SK-N-SH treated with all-trans-retinoic acid at 6 μM for 48 hours (cell line): ENCODE results near the gene MRPL52.
"Not testable (repeated sequence)": the region's sequence is repeated elsewhere in the genome, so short reads cannot be mapped to it uniquely, and the experiment has no call there.

Experiments
- ATAC-seq: fragments of 200-7000 bp; cut with Tn5 transposase; 3 replicates; pipeline ENCODE4 v1.9.1; 2020; ENCODE audit warnings: mild to moderate bottlenecking, moderate library complexity
- ARNTL ChIP-seq: fragments of 450-650 bp; formaldehyde crosslinking; IDR thresholded peaks from 2 replicates; pipeline ENCODE4 v1.5.0; 2020; ENCODE audit warnings: low read depth, mild to moderate bottlenecking, moderate library complexity, borderline replicate concordance
- BACH2 ChIP-seq: fragments of 250-450 bp; sonication (Bioruptor Pico); IDR thresholded peaks from 2 replicates; pipeline ENCODE4 v1.9.0; 2021; ENCODE audit warnings: mild to moderate bottlenecking, borderline replicate concordance
- CSDC2 ChIP-seq: fragments of 250-450 bp; sonication (Bioruptor Pico); IDR thresholded peaks from 2 replicates; pipeline ENCODE4 v1.5.0; 2020; ENCODE audit warnings: mild to moderate bottlenecking, moderate library complexity
- GLIS3 ChIP-seq: fragments of 250-450 bp; sonication (Bioruptor Pico); IDR thresholded peaks from 2 replicates; pipeline ENCODE4 v1.5.0; 2020; ENCODE audit warnings: mild to moderate bottlenecking, moderate library complexity
- ISL1 ChIP-seq: fragments of 250-450 bp; sonication (Bioruptor Pico); IDR thresholded peaks from 2 replicates; pipeline ENCODE4 v2.1.2; 2022; ENCODE audit warnings: mild to moderate bottlenecking, moderate library complexity
- OSR1 ChIP-seq: fragments of 250-450 bp; sonication (Bioruptor Pico); IDR thresholded peaks from 2 replicates; pipeline ENCODE4 v1.8.0; 2022; ENCODE audit warnings: moderate library complexity, mild to moderate bottlenecking, inconsistent platforms
- PPARA ChIP-seq: fragments of 250-450 bp; sonication (Bioruptor Pico); IDR thresholded peaks from 2 replicates; pipeline ENCODE4 v1.5.0; 2020; ENCODE audit warnings: mild to moderate bottlenecking, borderline replicate concordance
- RARB ChIP-seq: fragments of 250-450 bp; sonication (Bioruptor Pico); IDR thresholded peaks from 2 replicates; pipeline ENCODE4 v1.8.0; 2021; ENCODE audit warnings: mild to moderate bottlenecking, moderate library complexity
- SNAI2 ChIP-seq: fragments of 250-450 bp; sonication (Bioruptor Pico); IDR thresholded peaks from 2 replicates; pipeline ENCODE4 v1.5.0; 2020; ENCODE audit warnings: mild to moderate bottlenecking, moderate library complexity
- TCF4 ChIP-seq: fragments of 250-450 bp; sonication (Bioruptor Pico); IDR thresholded peaks from 2 replicates; pipeline ENCODE4 v1.8.0; 2021; ENCODE audit warnings: mild to moderate bottlenecking, moderate library complexity, borderline replicate concordance
- TOX ChIP-seq: fragments of 250-450 bp; sonication (Bioruptor Pico); IDR thresholded peaks from 2 replicates; pipeline ENCODE4 v1.8.0; 2021; ENCODE audit warnings: mild to moderate bottlenecking, moderate library complexity, borderline replicate concordance
- ZC3H10 ChIP-seq: fragments of 250-450 bp; sonication (Bioruptor Pico); IDR thresholded peaks from 2 replicates; pipeline ENCODE4 v1.5.1; 2021; ENCODE audit warnings: mild to moderate bottlenecking, moderate library complexity
- ZFP3 ChIP-seq: fragments of 250-450 bp; sonication (Bioruptor Pico); IDR thresholded peaks from 2 replicates; pipeline ENCODE4 v1.5.0; 2020; ENCODE audit warnings: mild to moderate bottlenecking, moderate library complexity
- ZFP30 ChIP-seq: fragments of 450-650 bp; formaldehyde crosslinking; IDR thresholded peaks from 2 replicates; pipeline ENCODE4 v1.5.0; 2022; ENCODE audit warnings: mild to moderate bottlenecking, moderate library complexity
- ZNF565 ChIP-seq: fragments of 450-650 bp; formaldehyde crosslinking; conservative IDR thresholded peaks from 2 replicates; pipeline ENCODE4 v1.5.0; 2020; ENCODE audit warnings: low read depth, mild to moderate bottlenecking, moderate library complexity
- ZNF70 ChIP-seq: fragments of 450-650 bp; formaldehyde crosslinking; IDR thresholded peaks from 2 replicates; pipeline ENCODE4 v1.5.0; 2020; ENCODE audit warnings: mild to moderate bottlenecking, moderate library complexity
- ZNF8 ChIP-seq: fragments of 450-650 bp; formaldehyde crosslinking; IDR thresholded peaks from 2 replicates; pipeline ENCODE4 v1.5.0; 2020; ENCODE audit warnings: mild to moderate bottlenecking, moderate library complexity
- TF ChIP-seq, protein P1 (sequence below): fragments of 250-450 bp; sonication (Bioruptor Pico); IDR thresholded peaks from 2 replicates; pipeline ENCODE4 v1.8.0; 2021; ENCODE audit warnings: low read depth, mild to moderate bottlenecking, moderate library complexity, borderline replicate concordance
- TF ChIP-seq, protein P2 (sequence below): fragments of 250-450 bp; sonication (Bioruptor Pico); IDR thresholded peaks from 2 replicates; pipeline ENCODE4 v1.5.1; 2020; ENCODE audit warnings: low read depth, mild to moderate bottlenecking, moderate library complexity
- TF ChIP-seq, protein P3 (sequence below): fragments of 250-450 bp; sonication (Bioruptor Pico); IDR thresholded peaks from 2 replicates; pipeline ENCODE4 v1.5.1; 2021; ENCODE audit warnings: mild to moderate bottlenecking, moderate library complexity
- TF ChIP-seq, protein P4 (sequence below): fragments of 250-450 bp; sonication (Bioruptor Pico); IDR thresholded peaks from 2 replicates; pipeline ENCODE4 v1.8.0; 2020; ENCODE audit warnings: mild to moderate bottlenecking, moderate library complexity, borderline replicate concordance
- TF ChIP-seq, protein P5 (sequence below): fragments of 250-450 bp; sonication (Bioruptor Pico); IDR thresholded peaks from 2 replicates; pipeline ENCODE4 v1.5.0; 2020; ENCODE audit warnings: mild to moderate bottlenecking, moderate library complexity

Gene MRPL52

DNA sequence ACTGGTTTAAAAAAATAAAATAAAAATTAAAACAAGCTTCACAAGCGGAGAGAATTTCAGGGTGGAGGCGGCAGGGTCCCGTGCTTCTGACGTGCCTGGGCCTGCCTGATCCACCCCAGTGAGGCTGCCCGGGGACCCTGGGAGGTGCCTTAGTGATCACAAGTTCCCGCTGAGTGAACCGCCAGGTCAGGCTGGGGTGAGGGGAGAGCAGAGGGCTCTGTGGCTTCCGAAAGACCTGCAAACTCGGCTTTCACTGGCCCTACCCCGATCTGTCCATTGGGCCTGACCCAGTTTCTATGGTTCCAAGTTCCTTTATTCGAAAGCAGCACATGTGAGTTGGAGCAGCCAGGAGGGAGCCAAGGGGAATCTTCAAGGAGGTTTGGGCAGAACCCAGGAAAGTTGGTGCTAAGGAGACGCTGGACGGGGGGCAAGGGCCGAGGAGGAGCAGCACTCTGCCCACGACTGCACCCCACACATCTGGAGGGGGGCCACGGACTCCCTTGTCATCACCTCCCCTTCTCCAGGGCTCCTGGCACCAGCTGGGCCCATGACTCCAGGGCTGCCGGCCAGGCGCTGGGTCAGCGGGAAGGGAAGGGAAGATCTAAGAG is 19.6 kb downstream of the MRPL52 start (continued):
- no peak for TF ChIP-seq ZNF70
- no peak for TF ChIP-seq RARB (CRISPR knock-in tag)
- TF ChIP-seq, protein P1, sequence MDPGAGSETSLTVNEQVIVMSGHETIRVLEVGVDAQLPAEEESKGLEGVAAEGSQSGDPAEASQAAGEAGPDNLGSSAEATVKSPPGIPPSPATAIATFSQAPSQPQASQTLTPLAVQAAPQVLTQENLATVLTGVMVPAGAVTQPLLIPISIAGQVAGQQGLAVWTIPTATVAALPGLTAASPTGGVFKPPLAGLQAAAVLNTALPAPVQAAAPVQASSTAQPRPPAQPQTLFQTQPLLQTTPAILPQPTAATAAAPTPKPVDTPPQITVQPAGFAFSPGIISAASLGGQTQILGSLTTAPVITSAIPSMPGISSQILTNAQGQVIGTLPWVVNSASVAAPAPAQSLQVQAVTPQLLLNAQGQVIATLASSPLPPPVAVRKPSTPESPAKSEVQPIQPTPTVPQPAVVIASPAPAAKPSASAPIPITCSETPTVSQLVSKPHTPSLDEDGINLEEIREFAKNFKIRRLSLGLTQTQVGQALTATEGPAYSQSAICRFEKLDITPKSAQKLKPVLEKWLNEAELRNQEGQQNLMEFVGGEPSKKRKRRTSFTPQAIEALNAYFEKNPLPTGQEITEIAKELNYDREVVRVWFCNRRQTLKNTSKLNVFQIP = no peak

DNA sequence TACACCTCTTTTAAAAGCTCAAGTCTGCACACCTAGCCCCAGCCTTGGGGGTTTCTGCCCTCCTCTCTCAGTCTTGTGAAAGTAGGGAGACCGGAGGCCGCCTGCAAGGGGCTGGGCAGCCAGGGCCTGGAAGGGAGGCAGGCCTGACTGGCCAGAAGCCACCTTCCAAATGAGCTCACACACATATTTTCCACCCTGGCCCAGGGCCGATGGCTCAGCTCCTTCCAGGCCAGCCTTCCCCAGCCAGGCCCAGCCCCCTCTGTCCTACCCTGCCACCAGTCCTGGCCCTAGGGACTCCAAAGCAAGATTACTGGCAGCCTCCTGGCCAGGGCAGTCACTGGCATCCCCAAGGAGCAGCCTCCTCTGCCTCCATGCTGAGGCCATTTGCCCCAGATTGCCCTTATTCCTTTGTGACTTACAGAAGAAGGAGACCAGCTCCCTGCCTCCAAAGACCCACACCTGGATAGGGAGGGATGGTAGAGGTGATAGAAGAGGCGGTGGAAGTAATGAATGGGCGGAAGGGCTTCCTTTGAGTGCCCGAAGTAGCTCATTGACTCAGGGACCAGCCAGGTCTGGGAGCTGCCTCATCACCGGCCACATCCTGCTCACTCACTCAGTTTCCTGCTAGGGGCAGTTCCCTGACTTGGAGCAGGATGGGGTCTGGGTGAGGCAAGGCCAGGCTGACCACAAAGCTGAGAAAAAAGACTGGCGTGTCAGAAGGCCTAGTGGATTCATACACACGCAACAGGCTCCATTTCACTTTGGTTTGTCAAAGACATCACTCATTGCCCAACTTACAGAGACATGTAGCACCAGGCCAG is 21.5 kb downstream of the MRPL52 start:
- peak; percentile 35 for ATAC-seq
- TF ChIP-seq SNAI2 (CRISPR knock-in tag) = no peak
- no peak for TF ChIP-seq OSR1 (CRISPR knock-in tag)
- TF ChIP-seq, protein P2, sequence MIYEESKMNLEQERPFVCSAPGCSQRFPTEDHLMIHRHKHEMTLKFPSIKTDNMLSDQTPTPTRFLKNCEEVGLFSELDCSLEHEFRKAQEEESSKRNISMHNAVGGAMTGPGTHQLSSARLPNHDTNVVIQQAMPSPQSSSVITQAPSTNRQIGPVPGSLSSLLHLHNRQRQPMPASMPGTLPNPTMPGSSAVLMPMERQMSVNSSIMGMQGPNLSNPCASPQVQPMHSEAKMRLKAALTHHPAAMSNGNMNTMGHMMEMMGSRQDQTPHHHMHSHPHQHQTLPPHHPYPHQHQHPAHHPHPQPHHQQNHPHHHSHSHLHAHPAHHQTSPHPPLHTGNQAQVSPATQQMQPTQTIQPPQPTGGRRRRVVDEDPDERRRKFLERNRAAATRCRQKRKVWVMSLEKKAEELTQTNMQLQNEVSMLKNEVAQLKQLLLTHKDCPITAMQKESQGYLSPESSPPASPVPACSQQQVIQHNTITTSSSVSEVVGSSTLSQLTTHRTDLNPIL = no peak
- TF ChIP-seq ARNTL = no peak
- no peak for TF ChIP-seq GLIS3 (CRISPR knock-in tag)
- TF ChIP-seq TCF4 = no peak
- no peak for TF ChIP-seq PPARA
- TF ChIP-seq ZFP3 (CRISPR knock-in tag) = no peak
- TF ChIP-seq TOX (CRISPR knock-in tag) = no peak
- no peak for TF ChIP-seq ZNF8 (CRISPR knock-in tag)
- no peak for TF ChIP-seq ZNF565 (CRISPR knock-in tag)
- no peak for TF ChIP-seq RARB (CRISPR knock-in tag)
- TF ChIP-seq, protein P3, sequence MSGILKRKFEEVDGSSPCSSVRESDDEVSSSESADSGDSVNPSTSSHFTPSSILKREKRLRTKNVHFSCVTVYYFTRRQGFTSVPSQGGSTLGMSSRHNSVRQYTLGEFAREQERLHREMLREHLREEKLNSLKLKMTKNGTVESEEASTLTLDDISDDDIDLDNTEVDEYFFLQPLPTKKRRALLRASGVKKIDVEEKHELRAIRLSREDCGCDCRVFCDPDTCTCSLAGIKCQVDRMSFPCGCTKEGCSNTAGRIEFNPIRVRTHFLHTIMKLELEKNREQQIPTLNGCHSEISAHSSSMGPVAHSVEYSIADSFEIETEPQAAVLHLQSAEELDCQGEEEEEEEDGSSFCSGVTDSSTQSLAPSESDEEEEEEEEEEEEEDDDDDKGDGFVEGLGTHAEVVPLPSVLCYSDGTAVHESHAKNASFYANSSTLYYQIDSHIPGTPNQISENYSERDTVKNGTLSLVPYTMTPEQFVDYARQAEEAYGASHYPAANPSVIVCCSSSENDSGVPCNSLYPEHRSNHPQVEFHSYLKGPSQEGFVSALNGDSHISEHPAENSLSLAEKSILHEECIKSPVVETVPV (CRISPR knock-in tag) = no peak
- no peak for TF ChIP-seq BACH2 (CRISPR knock-in tag)
- TF ChIP-seq, protein P4, sequence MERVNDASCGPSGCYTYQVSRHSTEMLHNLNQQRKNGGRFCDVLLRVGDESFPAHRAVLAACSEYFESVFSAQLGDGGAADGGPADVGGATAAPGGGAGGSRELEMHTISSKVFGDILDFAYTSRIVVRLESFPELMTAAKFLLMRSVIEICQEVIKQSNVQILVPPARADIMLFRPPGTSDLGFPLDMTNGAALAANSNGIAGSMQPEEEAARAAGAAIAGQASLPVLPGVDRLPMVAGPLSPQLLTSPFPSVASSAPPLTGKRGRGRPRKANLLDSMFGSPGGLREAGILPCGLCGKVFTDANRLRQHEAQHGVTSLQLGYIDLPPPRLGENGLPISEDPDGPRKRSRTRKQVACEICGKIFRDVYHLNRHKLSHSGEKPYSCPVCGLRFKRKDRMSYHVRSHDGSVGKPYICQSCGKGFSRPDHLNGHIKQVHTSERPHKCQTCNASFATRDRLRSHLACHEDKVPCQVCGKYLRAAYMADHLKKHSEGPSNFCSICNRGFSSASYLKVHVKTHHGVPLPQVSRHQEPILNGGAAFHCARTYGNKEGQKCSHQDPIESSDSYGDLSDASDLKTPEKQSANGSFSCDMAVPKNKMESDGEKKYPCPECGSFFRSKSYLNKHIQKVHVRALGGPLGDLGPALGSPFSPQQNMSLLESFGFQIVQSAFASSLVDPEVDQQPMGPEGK (CRISPR knock-in tag) = no peak
- TF ChIP-seq ZFP30 (CRISPR knock-in tag) = no peak

DNA sequence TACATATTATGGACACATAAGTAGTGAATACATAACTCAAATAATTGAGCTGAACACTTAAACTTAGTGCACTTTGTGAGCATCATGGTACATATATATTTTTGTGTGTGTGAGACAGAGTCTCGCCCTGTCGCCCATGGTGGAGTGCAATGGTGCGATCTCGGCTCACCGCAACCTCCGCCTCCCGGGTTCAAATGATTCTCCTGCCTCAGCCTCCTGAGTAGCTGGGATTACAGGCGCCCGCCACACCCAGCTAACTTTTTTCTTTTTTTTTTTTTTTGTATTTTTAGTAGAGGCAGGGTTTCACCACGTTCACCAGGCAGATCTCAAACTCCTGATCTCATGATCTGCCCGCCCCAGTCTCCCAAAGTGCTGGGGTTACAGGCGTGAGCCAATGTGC is 22.5 kb downstream of the MRPL52 start:
- not testable (repeated sequence) for ATAC-seq

DNA sequence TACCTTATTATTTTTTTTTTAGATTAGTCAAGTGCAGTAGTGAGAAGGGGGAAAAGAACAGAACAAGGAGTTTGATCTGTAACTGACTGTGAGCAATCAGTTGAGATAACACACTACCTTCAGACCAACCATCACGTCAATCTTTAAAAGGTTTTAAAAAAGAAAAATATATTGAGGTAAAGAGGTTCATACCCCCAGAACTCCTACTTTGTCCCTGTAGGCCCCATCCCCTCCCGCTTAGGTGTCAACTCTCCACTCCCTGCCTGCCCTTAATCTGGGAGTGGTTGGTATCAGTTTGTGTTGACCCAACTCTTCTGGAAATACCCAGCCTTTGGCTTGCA is 22.9 kb downstream of the MRPL52 start:
- no peak for ATAC-seq
- TF ChIP-seq CSDC2 = no peak
- TF ChIP-seq, protein P2 = no peak
- no peak for TF ChIP-seq TCF4
- no peak for TF ChIP-seq RARB (CRISPR knock-in tag)
- TF ChIP-seq TOX (CRISPR knock-in tag) = no peak
- no peak for TF ChIP-seq ZNF8 (CRISPR knock-in tag)
- TF ChIP-seq, protein P5, sequence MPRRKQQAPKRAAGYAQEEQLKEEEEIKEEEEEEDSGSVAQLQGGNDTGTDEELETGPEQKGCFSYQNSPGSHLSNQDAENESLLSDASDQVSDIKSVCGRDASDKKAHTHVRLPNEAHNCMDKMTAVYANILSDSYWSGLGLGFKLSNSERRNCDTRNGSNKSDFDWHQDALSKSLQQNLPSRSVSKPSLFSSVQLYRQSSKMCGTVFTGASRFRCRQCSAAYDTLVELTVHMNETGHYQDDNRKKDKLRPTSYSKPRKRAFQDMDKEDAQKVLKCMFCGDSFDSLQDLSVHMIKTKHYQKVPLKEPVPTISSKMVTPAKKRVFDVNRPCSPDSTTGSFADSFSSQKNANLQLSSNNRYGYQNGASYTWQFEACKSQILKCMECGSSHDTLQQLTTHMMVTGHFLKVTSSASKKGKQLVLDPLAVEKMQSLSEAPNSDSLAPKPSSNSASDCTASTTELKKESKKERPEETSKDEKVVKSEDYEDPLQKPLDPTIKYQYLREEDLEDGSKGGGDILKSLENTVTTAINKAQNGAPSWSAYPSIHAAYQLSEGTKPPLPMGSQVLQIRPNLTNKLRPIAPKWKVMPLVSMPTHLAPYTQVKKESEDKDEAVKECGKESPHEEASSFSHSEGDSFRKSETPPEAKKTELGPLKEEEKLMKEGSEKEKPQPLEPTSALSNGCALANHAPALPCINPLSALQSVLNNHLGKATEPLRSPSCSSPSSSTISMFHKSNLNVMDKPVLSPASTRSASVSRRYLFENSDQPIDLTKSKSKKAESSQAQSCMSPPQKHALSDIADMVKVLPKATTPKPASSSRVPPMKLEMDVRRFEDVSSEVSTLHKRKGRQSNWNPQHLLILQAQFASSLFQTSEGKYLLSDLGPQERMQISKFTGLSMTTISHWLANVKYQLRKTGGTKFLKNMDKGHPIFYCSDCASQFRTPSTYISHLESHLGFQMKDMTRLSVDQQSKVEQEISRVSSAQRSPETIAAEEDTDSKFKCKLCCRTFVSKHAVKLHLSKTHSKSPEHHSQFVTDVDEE (CRISPR knock-in tag) = no peak
- TF ChIP-seq ISL1 (CRISPR knock-in tag) = no peak
- no peak for TF ChIP-seq ARNTL
- TF ChIP-seq PPARA = no peak
- TF ChIP-seq ZNF565 (CRISPR knock-in tag) = no peak
- TF ChIP-seq GLIS3 (CRISPR knock-in tag) = no peak
- no peak for TF ChIP-seq ZC3H10
- TF ChIP-seq SNAI2 (CRISPR knock-in tag) = no peak
